Keratinocyte (primary cell): ENCODE measurements around the gene PLXND1. TPM values are rescaled to one million over a fixed set of nuclear protein-coding genes. Genes with fewer than 3 reads are reported as not detected.

Experiments
- DNase-seq: peaks from one replicate; pipeline ENCODE4 v3.0.0-alpha.2; 2011; ENCODE audit warnings: low read depth, missing footprints, low spot score
- FAIRE-seq: peaks from 2 replicates; lab custom pipeline; 2011; peaks lifted over from hg19 to GRCh38; lab: Jason Lieb, UNC
- H2AFZ ChIP-seq: 2 replicates; pipeline ENCODE4 v1.6.0; 2012; ENCODE audit warnings: low read length, control low read depth, inconsistent platforms; ENCODE audit not compliant: control insufficient read depth
- H3K27ac ChIP-seq: 2 replicates; pipeline ENCODE4 v1.5.1; 2011; ENCODE audit warnings: low read length; ENCODE audit not compliant: control insufficient read depth, insufficient read depth
- H3K27me3 ChIP-seq: 3 replicates; pipeline ENCODE4 v1.6.0; 2011; ENCODE audit warnings: low read length; ENCODE audit not compliant: control insufficient read depth, insufficient read depth; ENCODE audit errors: extremely low read depth
- H3K36me3 ChIP-seq, 2 experiments: 2 replicates in 1 of 2; 3 replicates in 1 of 2; pipeline ENCODE4 v1.5.1; 2011; ENCODE audit warnings: low read length in 2 of 2, mild to moderate bottlenecking in 1 of 2; ENCODE audit not compliant: control insufficient read depth in 2 of 2, insufficient read depth in 2 of 2; ENCODE audit errors: extremely low read depth in 1 of 2
- H3K4me1 ChIP-seq: 3 replicates; pipeline ENCODE4 v1.5.1; 2011; ENCODE audit warnings: low read length; ENCODE audit not compliant: control insufficient read depth, insufficient read depth; ENCODE audit errors: extremely low read depth
- H3K4me2 ChIP-seq: 3 replicates; pipeline ENCODE4 v1.6.0; 2011; ENCODE audit warnings: low read depth, low read length; ENCODE audit not compliant: control insufficient read depth, insufficient read depth; ENCODE audit errors: extremely low read depth
- H3K4me3 ChIP-seq, 3 experiments: fragments of 200-600 bp in 1 of 3; sonication (generic) in 1 of 3; 2 replicates in 2 of 3; 3 replicates in 1 of 3; pipeline ENCODE4 v1.5.1; 2011 to 2016; ENCODE audit warnings: low read length in 3 of 3, mild to moderate bottlenecking in 3 of 3, control low read depth in 2 of 3, inconsistent platforms in 1 of 3, low read depth in 1 of 3, mixed read lengths in 1 of 3, mixed run types in 1 of 3, moderate library complexity in 1 of 3; ENCODE audit not compliant: control insufficient read depth in 2 of 3, insufficient read depth in 2 of 3; ENCODE audit errors: extremely low read depth in 1 of 3
- H3K79me2 ChIP-seq: 2 replicates; pipeline ENCODE4 v1.6.0; 2012; ENCODE audit warnings: low read length; ENCODE audit not compliant: control insufficient read depth, insufficient read depth
- H3K9ac ChIP-seq: 3 replicates; pipeline ENCODE4 v1.6.0; 2011; ENCODE audit warnings: low read length; ENCODE audit not compliant: control insufficient read depth, insufficient read depth; ENCODE audit errors: extremely low read depth
- H3K9me1 ChIP-seq: 3 replicates; pipeline ENCODE4 v1.6.0; 2011; ENCODE audit warnings: low read length; ENCODE audit not compliant: control insufficient read depth, insufficient read depth; ENCODE audit errors: extremely low read depth
- H3K9me3 ChIP-seq: 2 replicates; pipeline ENCODE4 v1.5.1; 2012; ENCODE audit warnings: low read depth, low read length; ENCODE audit not compliant: control insufficient read depth
- H4K20me1 ChIP-seq: 3 replicates; pipeline ENCODE4 v1.6.0; 2011; ENCODE audit warnings: low read length; ENCODE audit not compliant: control insufficient read depth, insufficient read depth; ENCODE audit errors: extremely low read depth
- EZH2 ChIP-seq: IDR thresholded peaks from one replicate; pipeline ENCODE4 v1.6.1; 2012; ENCODE audit warnings: inconsistent platforms, mild to moderate bottlenecking, low read length, moderate library complexity
- dilution Hi-C: fragments of 300-500 bp; cut with MboI; formaldehyde crosslinking; loops from one replicate; pipeline ENCODE4 v1.7.0; 2020; ENCODE audit warnings: low sequenced_read_pairs; ENCODE audit not compliant: extremely low pct_ligation_motif_present
- polyA plus RNA-seq, 5 experiments: library from polyadenylated mRNA; depleted of rRNA in 3 of 5; stranded (reverse) in 3 of 5; stranded (forward) in 1 of 5; unstranded in 1 of 5; fragments of >200 nt; gene quantifications; 1 replicate in 1 of 5; 2 replicates in 3 of 5; 3 replicates in 1 of 5; pipeline versions ENCODE4 v1.2.1 to v1.2.3, GENCODE V29; 2011 to 2012; ENCODE audit warnings: missing spikeins in 2 of 5, low read depth in 1 of 5, low replicate concordance in 1 of 5
- TF ChIP-seq, protein P1 (sequence below), 3 experiments: IDR thresholded peaks in 1 of 3; conservative IDR thresholded peaks in 1 of 3; optimal IDR thresholded peaks in 1 of 3; 2 replicates in 2 of 3; 3 replicates in 1 of 3; pipeline versions ENCODE3 to v1.5.1; 2011; ENCODE audit warnings: low read length in 3 of 3, mild to moderate bottlenecking in 3 of 3, moderate library complexity in 2 of 3, control low read depth in 1 of 3, inconsistent platforms in 1 of 3; ENCODE audit not compliant: insufficient read depth in 2 of 3; ENCODE audit errors: extremely low read depth in 1 of 3

The PLXND1 gene
- polyA plus RNA-seq, 1 donor (not counting 4 experiments of a cell fraction or from before 2014, with no cell fraction given), result 0.09 TPM

DNA sequence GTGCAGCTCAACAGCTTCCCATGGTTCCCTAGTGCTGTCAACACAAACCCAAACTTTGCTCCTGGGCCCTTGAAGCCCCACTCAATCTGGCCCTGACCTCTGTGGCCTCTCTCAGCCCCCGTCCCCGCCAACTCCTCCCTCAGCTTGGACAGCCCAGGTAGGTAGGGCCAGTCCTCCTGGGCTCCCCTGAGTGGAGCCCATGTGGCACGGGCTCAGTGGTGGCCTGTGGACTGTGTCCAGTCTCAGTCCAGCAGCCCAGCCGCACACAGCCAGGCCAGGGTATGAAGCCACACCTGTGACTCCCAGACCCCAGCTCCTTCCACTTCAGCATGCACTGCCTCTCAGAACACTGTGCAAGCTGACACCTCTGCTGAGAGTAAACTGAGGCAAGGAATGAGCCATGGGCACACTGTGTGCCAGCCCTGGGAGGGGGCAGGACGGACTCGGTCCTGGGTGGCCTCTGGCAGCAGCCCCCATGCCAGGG is 11.5 kb downstream of the PLXND1 start:
- no peaks in the 10 kb centered on the region for H3K9me3 ChIP-seq
- no peak overlapping the region for H3K27ac ChIP-seq
- no peak overlapping the region for H3K4me2 ChIP-seq
- H3K36me3 ChIP-seq, result no peaks in the 10 kb centered on the region
- TF ChIP-seq, protein P1, sequence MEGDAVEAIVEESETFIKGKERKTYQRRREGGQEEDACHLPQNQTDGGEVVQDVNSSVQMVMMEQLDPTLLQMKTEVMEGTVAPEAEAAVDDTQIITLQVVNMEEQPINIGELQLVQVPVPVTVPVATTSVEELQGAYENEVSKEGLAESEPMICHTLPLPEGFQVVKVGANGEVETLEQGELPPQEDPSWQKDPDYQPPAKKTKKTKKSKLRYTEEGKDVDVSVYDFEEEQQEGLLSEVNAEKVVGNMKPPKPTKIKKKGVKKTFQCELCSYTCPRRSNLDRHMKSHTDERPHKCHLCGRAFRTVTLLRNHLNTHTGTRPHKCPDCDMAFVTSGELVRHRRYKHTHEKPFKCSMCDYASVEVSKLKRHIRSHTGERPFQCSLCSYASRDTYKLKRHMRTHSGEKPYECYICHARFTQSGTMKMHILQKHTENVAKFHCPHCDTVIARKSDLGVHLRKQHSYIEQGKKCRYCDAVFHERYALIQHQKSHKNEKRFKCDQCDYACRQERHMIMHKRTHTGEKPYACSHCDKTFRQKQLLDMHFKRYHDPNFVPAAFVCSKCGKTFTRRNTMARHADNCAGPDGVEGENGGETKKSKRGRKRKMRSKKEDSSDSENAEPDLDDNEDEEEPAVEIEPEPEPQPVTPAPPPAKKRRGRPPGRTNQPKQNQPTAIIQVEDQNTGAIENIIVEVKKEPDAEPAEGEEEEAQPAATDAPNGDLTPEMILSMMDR (optimal IDR thresholded peaks at IDR 0.05 in 1 of 3, IDR thresholded peaks at IDR 0.05 in 1 of 3, conservative IDR thresholded peaks at IDR 0.05 in 1 of 3; ENCODE audit: extremely low read depth in 1 of 3, insufficient read depth in 2 of 3, low read length in 3 of 3), result no peak
- TF ChIP-seq EZH2, result no peak
- no peaks in the 10 kb centered on the region for H3K27me3 ChIP-seq
- H4K20me1 ChIP-seq, result no peaks in the 10 kb centered on the region
- DNase-seq, result no peak
- dilution Hi-C loops, result no loop called here
- no peak overlapping the region for H3K9ac ChIP-seq
- H3K4me1 ChIP-seq, result no peaks in the 10 kb centered on the region
- H3K9me1 ChIP-seq, result no peaks in the 10 kb centered on the region
- no peaks in the 10 kb centered on the region for H3K79me2 ChIP-seq
- H3K4me3 ChIP-seq, result no peak overlapping the region
- no peak overlapping the region for H2AFZ ChIP-seq
- no peak for FAIRE-seq

DNA sequence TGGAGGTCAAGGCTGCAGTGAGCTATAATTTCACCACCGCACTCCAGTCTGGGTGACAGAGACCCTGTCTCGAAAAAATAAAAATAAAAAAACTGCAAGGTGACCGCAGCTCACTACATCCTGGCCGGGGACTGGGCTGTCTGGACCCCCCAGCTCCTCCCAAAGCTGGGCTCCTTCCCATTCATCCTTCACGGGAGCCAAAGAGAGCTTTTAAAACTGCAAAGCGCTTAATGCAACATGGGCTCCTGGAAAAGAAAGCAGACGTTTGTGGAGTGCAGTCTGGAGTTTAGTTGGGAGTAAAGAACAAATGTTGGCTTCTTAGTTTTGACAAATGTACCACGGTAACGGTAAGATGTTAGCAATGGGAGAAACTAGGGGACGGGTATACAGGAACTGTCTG is 12.1 kb downstream of the PLXND1 start:
- Histone ChIP-seq H3K4me3 (no peak overlapping the region), H3K36me3 (no peaks in the 10 kb centered on the region), H3K9me3 (no peaks in the 10 kb centered on the region), H3K9ac (no peak overlapping the region), H3K27ac (no peak overlapping the region), H3K4me1 (no peaks in the 10 kb centered on the region), H3K79me2 (no peaks in the 10 kb centered on the region), H3K4me2 (no peak overlapping the region), H4K20me1 (no peaks in the 10 kb centered on the region), H2AFZ (no peak overlapping the region), H3K9me1 (no peaks in the 10 kb centered on the region), H3K27me3 (no peaks in the 10 kb centered on the region)
- TF ChIP-seq, protein P1 (optimal IDR thresholded peaks at IDR 0.05 in 1 of 3, IDR thresholded peaks at IDR 0.05 in 1 of 3, conservative IDR thresholded peaks at IDR 0.05 in 1 of 3; ENCODE audit: extremely low read depth in 1 of 3, insufficient read depth in 2 of 3, low read length in 3 of 3), result no peak
- no peak for TF ChIP-seq EZH2
- dilution Hi-C loops, result no loop called here
- DNase-seq (no peak), FAIRE-seq (no peak)
